Measurements from ENCODE around the gene TMIGD1.

TMIGD1 gene

DNA sequence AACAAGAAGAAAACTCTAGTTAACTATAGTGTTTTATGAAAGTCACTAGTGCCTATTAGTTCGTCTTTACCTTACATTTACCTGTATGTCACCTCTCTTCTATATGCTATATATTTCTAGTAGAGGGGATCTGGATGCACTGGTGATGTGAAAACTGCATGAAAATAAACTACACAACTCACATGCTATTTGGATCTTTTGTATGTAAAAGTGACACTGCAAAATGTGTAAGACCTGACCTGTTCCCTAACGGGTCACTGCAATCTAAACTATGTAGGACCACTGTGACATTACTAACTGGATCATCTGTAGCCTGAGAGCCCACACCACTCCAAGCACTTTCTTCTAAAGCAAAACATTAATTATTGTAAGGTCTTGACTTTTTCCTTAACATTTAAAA lies 43.8 kb downstream of the TMIGD1 start:
- DNase-seq (ENCODE audit: low spot score), result no peak

DNA sequence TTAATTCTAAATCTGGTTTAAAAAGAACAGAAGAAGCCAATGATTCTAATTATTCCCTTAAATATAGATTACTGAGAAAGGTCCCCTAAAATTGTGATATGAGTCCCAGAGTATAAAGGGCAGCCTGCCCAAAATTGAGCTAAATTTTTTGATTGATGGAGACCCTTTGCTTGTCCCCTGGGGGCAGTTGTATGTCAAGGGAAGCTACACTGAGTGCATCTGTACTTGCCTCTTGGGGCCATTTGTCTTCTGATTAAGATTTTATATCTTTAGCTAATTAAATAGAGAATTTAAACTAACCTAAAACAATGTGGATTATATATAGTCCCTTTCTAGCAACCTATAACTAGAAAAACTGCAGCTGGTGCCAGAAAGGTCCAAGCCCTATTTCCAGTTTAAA lies 54.7 kb downstream of the TMIGD1 start:
- no peak for DNase-seq (ENCODE audit: low spot score)

DNA sequence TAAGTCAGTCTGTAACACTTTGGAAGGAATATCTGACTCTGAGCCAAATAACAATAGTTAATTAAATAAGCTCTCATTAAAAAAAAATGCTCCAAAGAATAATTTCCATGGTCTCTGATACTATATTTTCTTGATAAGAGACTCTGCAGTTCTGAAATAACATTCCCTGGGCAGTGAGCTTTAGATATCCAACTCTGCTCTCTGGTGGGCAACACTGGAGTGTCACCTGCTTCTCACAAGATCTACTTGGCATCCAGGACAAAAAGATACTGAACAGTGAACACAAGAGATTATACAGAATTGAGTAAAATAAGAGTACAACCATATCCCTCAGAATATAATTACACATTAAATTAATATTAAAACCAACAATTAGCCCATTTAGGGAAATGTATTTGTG lies 55.8 kb downstream of the TMIGD1 start:
- no peak for DNase-seq (ENCODE audit: low spot score)

DNA sequence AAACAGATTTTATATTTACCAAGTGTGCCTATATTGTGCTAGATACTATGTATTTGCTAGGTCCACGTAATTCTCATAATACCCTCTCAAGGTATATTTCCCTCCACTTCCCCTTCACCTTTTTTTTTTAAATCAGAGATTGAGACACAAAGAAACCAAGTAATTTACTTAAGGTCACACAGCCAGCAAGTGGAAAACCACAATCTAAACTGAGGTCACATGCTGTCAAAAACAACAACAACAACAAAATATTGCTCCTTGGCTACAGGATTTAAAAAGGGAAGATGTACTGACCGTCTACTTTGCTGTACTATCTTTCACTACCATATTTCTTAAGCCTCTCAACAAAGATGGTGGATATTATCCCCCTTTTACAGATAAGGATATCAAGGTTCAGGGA lies 57.9 kb downstream of the TMIGD1 start:
- DNase-seq (ENCODE audit: low spot score), result no peak

DNA sequence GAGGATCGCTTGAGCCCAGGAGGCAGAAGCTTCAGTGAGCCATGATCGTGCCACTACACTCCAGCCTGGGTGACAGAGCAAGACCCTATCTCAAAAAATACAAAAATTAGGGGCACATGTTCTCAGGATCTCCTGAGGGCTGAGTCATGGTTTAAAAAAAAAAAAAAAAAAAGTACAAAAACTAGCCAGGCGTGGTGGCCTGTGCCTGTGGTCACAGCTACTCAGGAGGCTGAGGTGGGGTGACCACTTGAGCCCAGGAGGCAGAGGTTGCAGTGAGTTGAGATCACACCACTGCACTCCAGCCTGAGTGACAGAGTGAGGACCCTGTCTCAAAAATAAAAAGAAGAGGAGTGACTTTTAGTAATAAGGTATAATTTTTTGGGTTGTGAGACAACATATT lies 59.0 kb downstream of the TMIGD1 start:
- DNase-seq (ENCODE audit: low spot score), result no peak

DNA sequence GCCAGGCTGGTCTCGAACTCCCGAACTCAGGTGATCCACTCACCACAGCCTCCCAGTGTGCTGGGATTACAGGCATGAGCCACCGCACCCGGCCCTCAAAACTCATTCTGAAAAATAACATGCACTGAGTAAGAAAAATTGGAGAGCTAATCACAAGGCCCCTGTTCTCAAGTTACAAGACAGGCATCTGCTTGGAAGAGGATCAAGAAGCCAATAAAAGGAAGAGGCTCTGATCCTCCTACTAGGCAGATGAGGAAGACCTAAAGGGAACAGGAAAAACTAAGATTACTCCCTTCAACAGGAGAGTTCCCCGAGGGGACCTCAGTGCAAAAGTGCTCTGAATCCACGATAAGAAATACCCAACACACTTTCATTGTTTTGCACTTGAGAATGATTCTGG lies 60.5 kb downstream of the TMIGD1 start:
- no peak for DNase-seq (ENCODE audit: low spot score)

DNA sequence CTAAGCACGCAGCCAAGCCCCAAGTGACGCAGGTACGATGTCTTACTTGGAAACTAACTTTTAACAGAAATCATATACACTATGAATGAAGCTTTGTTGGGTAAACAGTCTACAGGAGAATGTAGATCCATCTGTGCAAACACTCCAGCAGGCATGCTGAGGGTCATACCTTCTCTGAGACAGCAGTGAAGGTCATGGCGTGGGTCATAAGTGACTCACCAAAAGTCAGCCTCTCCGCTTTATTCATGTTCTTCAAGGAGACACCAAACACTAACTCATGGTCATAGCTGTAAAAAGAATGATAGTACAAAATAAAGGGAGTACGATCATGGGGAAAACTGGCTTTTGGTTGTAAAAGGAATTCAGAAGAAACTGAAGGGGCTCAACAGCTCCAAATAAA lies 62.8 kb downstream of the TMIGD1 start:
- DNase-seq (ENCODE audit: low spot score), result no peak

DNA sequence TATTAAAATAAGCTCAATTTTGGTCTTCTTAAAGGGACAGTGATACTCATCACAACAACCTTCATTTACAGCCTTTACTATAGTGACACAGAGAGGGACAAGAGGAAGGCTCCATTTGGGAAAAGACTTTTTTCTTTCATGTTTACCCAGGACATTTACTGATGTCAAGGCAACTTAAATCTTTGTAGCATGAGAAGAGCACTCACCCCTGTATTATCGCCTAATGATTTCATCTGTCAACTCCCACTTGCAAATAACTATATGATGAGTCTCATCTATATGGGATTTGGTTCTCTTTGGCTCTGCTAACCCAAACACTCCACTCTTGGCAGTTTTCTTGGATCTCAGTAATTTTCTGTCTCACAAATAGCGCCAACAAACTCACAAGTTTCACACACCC lies 66.2 kb downstream of the TMIGD1 start:
- no peak for DNase-seq (ENCODE audit: low spot score)
